IMR-90 (cell line): ENCODE measurements around the gene UPK1A. TPM values are rescaled to one million over a fixed set of nuclear protein-coding genes. Genes with fewer than 3 reads are reported as not detected.

Experiments
- ATAC-seq: fragments of 200-7000 bp; cut with Tn5 transposase; 2 replicates; pipeline ENCODE4 v1.9.1; 2020; ENCODE audit warnings: low read depth, mild to moderate bottlenecking, moderate library complexity
- BruUV-seq: library from RNA; stranded (reverse); fragments of 400-500 nt; replicated peaks from 2 replicates; lab custom pipeline; 2021; lab: Mats Ljungman, UMichigan
- CTCF ChIA-PET: fragments of 300-600 bp; formaldehyde crosslinking; extraction: SDS; loops from one replicate; lab custom pipeline; 2021; ENCODE audit warnings: antibody characterized with exemption; lab: Yijun Ruan, JAX
- POLR2A ChIA-PET: fragments of 300-600 bp; sonication (Branson Sonifier 250); formaldehyde crosslinking; loops from one replicate; lab custom pipeline; 2022; ENCODE audit warnings: antibody characterized with exemption; ENCODE audit not compliant: unreplicated experiment; lab: Charles Lee
- DNase-seq: peaks from one replicate; pipeline ENCODE4 v3.0.0; 2013
- H2AFZ ChIP-seq: replicated peaks from 2 replicates; pipeline ENCODE3; 2013; ENCODE audit warnings: low read length, mild to moderate bottlenecking; ENCODE audit not compliant: poor library complexity
- H2AK5ac ChIP-seq: 2 replicates; pipeline ENCODE4 v1.6.1; 2013; ENCODE audit warnings: low read depth, low read length, inconsistent platforms
- H2AK9ac ChIP-seq: replicated peaks from 2 replicates; pipeline ENCODE3; 2013; ENCODE audit warnings: mild to moderate bottlenecking, low read depth, low read length, moderate library complexity; ENCODE audit not compliant: poor library complexity
- H2BK120ac ChIP-seq: 2 replicates; pipeline ENCODE4 v1.6.1; 2013; ENCODE audit warnings: low read depth, low read length, inconsistent platforms
- H2BK15ac ChIP-seq: 3 replicates; pipeline ENCODE4 v1.6.1; 2013; ENCODE audit warnings: low read depth, low read length, inconsistent platforms
- H2BK20ac ChIP-seq: 2 replicates; pipeline ENCODE4 v1.6.1; 2013; ENCODE audit warnings: low read depth, mild to moderate bottlenecking, inconsistent platforms, low read length, moderate library complexity
- H2BK5ac ChIP-seq: 2 replicates; pipeline ENCODE4 v1.6.1; 2013; ENCODE audit warnings: mild to moderate bottlenecking, low read depth, low read length, inconsistent platforms; ENCODE audit not compliant: poor library complexity, severe bottlenecking
- H3K14ac ChIP-seq: replicated peaks from 2 replicates; pipeline ENCODE4 v1.6.1; 2013; ENCODE audit warnings: low read depth, low read length, inconsistent platforms
- H3K18ac ChIP-seq: 2 replicates; pipeline ENCODE4 v1.6.1; 2013; ENCODE audit warnings: low read depth, low read length, control low read depth
- H3K23ac ChIP-seq: 2 replicates; pipeline ENCODE4 v1.6.1; 2013; ENCODE audit warnings: low read depth, low read length, inconsistent platforms
- H3K27ac ChIP-seq: 2 replicates; pipeline ENCODE4 v1.5.1; 2013; ENCODE audit warnings: mild to moderate bottlenecking, control low read depth, low read length; ENCODE audit not compliant: insufficient read depth
- H3K27me3 ChIP-seq: 2 replicates; pipeline ENCODE4 v1.6.1; 2013; ENCODE audit warnings: low read length; ENCODE audit not compliant: control insufficient read depth, insufficient read depth
- H3K36me3 ChIP-seq: 2 replicates; pipeline ENCODE4 v1.6.1; 2013; ENCODE audit warnings: low read length, mixed read lengths; ENCODE audit not compliant: control insufficient read depth, insufficient read depth
- H3K4ac ChIP-seq: 2 replicates; pipeline ENCODE4 v1.6.1; 2013; ENCODE audit warnings: low read depth, low read length, inconsistent platforms
- H3K4me1 ChIP-seq: 2 replicates; pipeline ENCODE4 v1.6.1; 2013; ENCODE audit warnings: low read length, mixed read lengths; ENCODE audit not compliant: control insufficient read depth, insufficient read depth
- H3K4me2 ChIP-seq: 2 replicates; pipeline ENCODE4 v1.6.1; 2013; ENCODE audit warnings: low read depth, mild to moderate bottlenecking, control low read depth, low read length, moderate library complexity
- H3K4me3 ChIP-seq: 2 replicates; pipeline ENCODE4 v1.5.1; 2013; ENCODE audit warnings: low read depth, mild to moderate bottlenecking, control low read depth, low read length, moderate library complexity; ENCODE audit not compliant: insufficient read depth
- H3K56ac ChIP-seq: 2 replicates; pipeline ENCODE4 v1.6.1; 2013; ENCODE audit warnings: low read length, inconsistent platforms; ENCODE audit not compliant: insufficient read depth; ENCODE audit errors: extremely low read depth
- H3K79me1 ChIP-seq, 2 experiments: 2 replicates each; pipeline ENCODE4 v1.6.1; 2013; ENCODE audit warnings: low read length in 2 of 2, inconsistent platforms in 1 of 2, low read depth in 1 of 2
- H3K9ac ChIP-seq: 2 replicates; pipeline ENCODE4 v1.6.1; 2013; ENCODE audit warnings: low read depth, low read length, control low read depth
- H3K9me1 ChIP-seq: 2 replicates; pipeline ENCODE4 v1.6.1; 2013; ENCODE audit warnings: low read length, inconsistent platforms; ENCODE audit not compliant: insufficient read depth
- H3K9me3 ChIP-seq: 2 replicates; pipeline ENCODE4 v1.6.1; 2013; ENCODE audit warnings: low read length; ENCODE audit not compliant: control insufficient read depth, insufficient read depth
- H4K20me1 ChIP-seq: 2 replicates; pipeline ENCODE4 v1.6.1; 2013; ENCODE audit warnings: low read length, inconsistent platforms; ENCODE audit not compliant: insufficient read depth
- H4K5ac ChIP-seq: 2 replicates; pipeline ENCODE4 v1.6.1; 2013; ENCODE audit warnings: mild to moderate bottlenecking, low read depth, low read length, control low read depth
- H4K8ac ChIP-seq, 2 experiments: 2 replicates each; pipeline ENCODE4 v1.6.1; 2013; ENCODE audit warnings: low read depth in 2 of 2, low read length in 2 of 2, control low read depth in 1 of 2, inconsistent platforms in 1 of 2
- H4K91ac ChIP-seq: 2 replicates; pipeline ENCODE4 v1.6.1; 2013; ENCODE audit warnings: low read depth, low read length, inconsistent platforms; ENCODE audit not compliant: insufficient read depth
- CEBPB ChIP-seq: IDR thresholded peaks from 2 replicates; pipeline ENCODE4 v1.6.1; 2012; ENCODE audit warnings: low read depth, low read length, improper control_type of control experiment
- MAFK ChIP-seq: IDR thresholded peaks from 2 replicates; pipeline ENCODE4 v1.6.1; 2012; ENCODE audit warnings: low read depth, low read length, improper control_type of control experiment
- MXI1 ChIP-seq: IDR thresholded peaks from 2 replicates; pipeline ENCODE4 v1.6.1; 2012; ENCODE audit warnings: low read depth, mild to moderate bottlenecking, low read length, moderate library complexity, borderline replicate concordance
- POLR2A ChIP-seq: IDR thresholded peaks from 2 replicates; pipeline ENCODE4 v1.6.1; 2012; ENCODE audit warnings: mild to moderate bottlenecking, low read depth, low read length
- RCOR1 ChIP-seq: IDR thresholded peaks from 2 replicates; pipeline ENCODE4 v1.6.1; 2012; ENCODE audit warnings: mild to moderate bottlenecking, low read length, improper control_type of control experiment; ENCODE audit not compliant: insufficient replicate concordance
- RFX5 ChIP-seq: IDR thresholded peaks from 2 replicates; pipeline ENCODE4 v1.8.0; 2012; ENCODE audit warnings: low read depth, mild to moderate bottlenecking, low read length, moderate library complexity
- SMC3 ChIP-seq: fragments of 150-350 bp; IDR thresholded peaks from 2 replicates; pipeline ENCODE4 v1.6.1; 2016; ENCODE audit warnings: low read depth, mild to moderate bottlenecking, antibody characterized with exemption, low read length, moderate library complexity
- WGBS, 2 experiments: methylation state at CpG; one replicate each; pipeline versions ENCODE4 v1.1.5 to v1.1.7; 2013; ENCODE audit warnings: missing lambda C conversion rate in 2 of 2; ENCODE audit not compliant: insufficient read length in 1 of 2; ENCODE audit errors: extremely low coverage in 2 of 2; 5-methylcytosine and 5-hydroxymethylcytosine counted together
- dilution Hi-C: fragments of 300-500 bp; cut with HindIII; formaldehyde crosslinking; loops from one replicate; pipeline ENCODE4 v1.14.3; 2018; ENCODE audit warnings: low sequenced_read_pairs; ENCODE audit not compliant: unreplicated experiment
- in situ Hi-C: fragments of 300-500 bp; cut with MboI; formaldehyde crosslinking; loops from 3 replicates; pipeline ENCODE4 v1.14.3; 2019; ENCODE audit warnings: low sequenced_read_pairs, inconsistent platforms, mixed read lengths
- intact Hi-C: fragments of 100-400 bp; cut with micrococcal nuclease; formaldehyde crosslinking; loops from 2 replicates; pipeline ENCODE4 v1.10.0; 2022
- polyA plus RNA-seq, 3 experiments: library from polyadenylated mRNA; depleted of rRNA; stranded (reverse); fragments of >200 nt; gene quantifications; 2 replicates each; pipeline ENCODE4 v1.2.3, GENCODE V29; 2012; ENCODE audit warnings: low replicate concordance in 1 of 3
- total RNA-seq: library from RNA; depleted of rRNA; stranded (reverse); fragments of >200 nt; gene quantifications from 2 replicates; pipeline ENCODE4 v1.2.3, GENCODE V29; 2012
- TF ChIP-seq, protein P1 (sequence below): conservative IDR thresholded peaks from 2 replicates; pipeline ENCODE4 v1.5.1; 2012; ENCODE audit warnings: mild to moderate bottlenecking, low read depth, low read length, improper control_type of control experiment

UPK1A gene
- total and polyA plus RNA-seq, 2 of the 4 experiments (the other 2 are of a cell fraction) = 0.21 TPM; not detected in 1

DNA sequence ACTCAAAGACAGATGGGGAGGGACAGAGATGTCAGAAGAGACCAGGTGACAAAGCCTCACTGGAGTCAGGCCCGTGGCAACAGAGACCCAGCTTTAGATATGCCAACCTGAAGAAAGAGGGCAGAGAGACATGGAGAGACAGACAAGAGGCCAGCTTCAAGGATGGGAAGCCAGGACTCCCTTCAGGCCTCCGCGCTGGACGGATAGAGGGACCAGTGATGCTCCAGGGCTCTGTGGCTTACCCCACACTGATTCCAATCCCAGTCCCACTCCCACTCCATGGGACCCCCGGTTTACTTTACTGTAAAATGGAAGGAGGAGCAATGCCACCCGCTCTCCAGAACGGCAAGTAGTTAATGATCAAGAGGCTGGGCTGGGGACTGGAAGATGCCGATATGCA, 26.5 kb upstream of the UPK1A start:
- H3K27me3 ChIP-seq = no peaks in the 10 kb centered on the region
- ChIA-PET CTCF (no interaction called here), POLR2A (no interaction called here)
- peak overlapping the region; percentile 43 for H2AFZ ChIP-seq
- no peak overlapping the region for H3K56ac ChIP-seq
- dilution Hi-C loops (no loop called here), intact Hi-C loops (no loop called here), in situ Hi-C loops (no loop called here)
- no peaks in the 10 kb centered on the region; a peak in 1 of 4 replicates for H3K79me1 ChIP-seq
- H3K9ac ChIP-seq = no peak overlapping the region
- no peak overlapping the region for H4K8ac ChIP-seq
- H3K4me1 ChIP-seq = peaks cover 5% of the 10 kb centered on the region; the same call in 1 of the 2 replicates
- H4K5ac ChIP-seq = no peak overlapping the region
- peaks cover 4% of the 10 kb centered on the region for H4K20me1 ChIP-seq
- 43% methylated on average over 1 of the region's 8 CpGs; no CpG with 5 or more reads in 1 of the 2 experiments for WGBS, 2 experiments
- H3K9me1 ChIP-seq = peaks cover 16% of the 10 kb centered on the region
- H2BK15ac ChIP-seq = no peak overlapping the region
- no peak overlapping the region for H2BK5ac ChIP-seq
- no peak overlapping the region for H3K18ac ChIP-seq
- H3K9me3 ChIP-seq = no peaks in the 10 kb centered on the region
- no peak overlapping the region for H2AK5ac ChIP-seq
- no peak overlapping the region for H3K4me3 ChIP-seq
- no peak overlapping the region for H3K27ac ChIP-seq
- no peak overlapping the region for H3K4ac ChIP-seq
- H3K23ac ChIP-seq = no peak overlapping the region
- TF ChIP-seq CEBPB = no peak
- TF ChIP-seq RCOR1 = no peak
- TF ChIP-seq, protein P1, sequence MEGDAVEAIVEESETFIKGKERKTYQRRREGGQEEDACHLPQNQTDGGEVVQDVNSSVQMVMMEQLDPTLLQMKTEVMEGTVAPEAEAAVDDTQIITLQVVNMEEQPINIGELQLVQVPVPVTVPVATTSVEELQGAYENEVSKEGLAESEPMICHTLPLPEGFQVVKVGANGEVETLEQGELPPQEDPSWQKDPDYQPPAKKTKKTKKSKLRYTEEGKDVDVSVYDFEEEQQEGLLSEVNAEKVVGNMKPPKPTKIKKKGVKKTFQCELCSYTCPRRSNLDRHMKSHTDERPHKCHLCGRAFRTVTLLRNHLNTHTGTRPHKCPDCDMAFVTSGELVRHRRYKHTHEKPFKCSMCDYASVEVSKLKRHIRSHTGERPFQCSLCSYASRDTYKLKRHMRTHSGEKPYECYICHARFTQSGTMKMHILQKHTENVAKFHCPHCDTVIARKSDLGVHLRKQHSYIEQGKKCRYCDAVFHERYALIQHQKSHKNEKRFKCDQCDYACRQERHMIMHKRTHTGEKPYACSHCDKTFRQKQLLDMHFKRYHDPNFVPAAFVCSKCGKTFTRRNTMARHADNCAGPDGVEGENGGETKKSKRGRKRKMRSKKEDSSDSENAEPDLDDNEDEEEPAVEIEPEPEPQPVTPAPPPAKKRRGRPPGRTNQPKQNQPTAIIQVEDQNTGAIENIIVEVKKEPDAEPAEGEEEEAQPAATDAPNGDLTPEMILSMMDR = no peak
- TF ChIP-seq POLR2A = no peak
- TF ChIP-seq MXI1 = no peak
- TF ChIP-seq MAFK = no peak
- TF ChIP-seq SMC3 = no peak
- TF ChIP-seq RFX5 = no peak
- no peak overlapping the region for H4K91ac ChIP-seq
- no peak for ATAC-seq
- H3K4me2 ChIP-seq = no peak overlapping the region
- peaks cover 27% of the 10 kb centered on the region for H3K36me3 ChIP-seq
- no peak overlapping the region for H3K14ac ChIP-seq
- no TSS peak for BruUV-seq
- no peak for DNase-seq
- no peak overlapping the region for H2BK20ac ChIP-seq
- no peak overlapping the region for H2AK9ac ChIP-seq
- H2BK120ac ChIP-seq = no peak overlapping the region
